Upper lobe of left lung (tissue), 6 donors: ENCODE results near the gene FURIN. TPM values are rescaled to one million over a fixed set of nuclear protein-coding genes. Genes with fewer than 3 reads are reported as not detected.
"Not testable (repeated sequence)": the region's sequence is repeated elsewhere in the genome, so short reads cannot be mapped to it uniquely, and the experiment has no call there.

Experiments
- ATAC-seq, 2 donors: fragments of 200-7000 bp; cut with Tn5 transposase; one replicate each; pipeline ENCODE4 v1.9.1; 2022; ENCODE audit warnings: mild to moderate bottlenecking in 2 of 2, moderate library complexity in 2 of 2; ENCODE audit not compliant: low FRiP score in 2 of 2
- DNase-seq, 2 donors: peaks; one replicate each; pipeline ENCODE4 v3.0.0-alpha.2; 2019 to 2020
- H3K27ac ChIP-seq, 4 donors: fragments of 200-600 bp; sonication (generic); one replicate each; pipeline ENCODE4 v1.5.1; 2016 to 2019
- H3K27me3 ChIP-seq, 4 donors: fragments of 200-600 bp; sonication (generic); one replicate each; pipeline ENCODE4 v1.5.1; 2017 to 2019
- H3K36me3 ChIP-seq, 4 donors: fragments of 200-600 bp; sonication (generic); one replicate each; pipeline ENCODE4 v1.5.1; 2016 to 2019
- H3K4me1 ChIP-seq, 4 donors: fragments of 200-600 bp; sonication (generic); one replicate each; pipeline ENCODE4 v1.5.1; 2018 to 2019
- H3K4me3 ChIP-seq, 4 donors: fragments of 200-600 bp; sonication (generic); one replicate each; pipeline ENCODE4 v1.5.1; 2017 to 2019; ENCODE audit warnings: mild to moderate bottlenecking in 2 of 4, moderate library complexity in 1 of 4
- H3K9me3 ChIP-seq, 4 donors: fragments of 200-600 bp; sonication (generic); one replicate each; pipeline ENCODE4 v1.5.1; 2018 to 2019
- CTCF ChIP-seq, 6 experiments: fragments of 450-650 bp in 4 of 6; fragments of 200-600 bp in 2 of 6; sonication (generic) in 2 of 6; IDR thresholded peaks; one replicate each; pipeline ENCODE4 v1.5.1; 2016 to 2019; ENCODE audit warnings: antibody characterized with exemption in 6 of 6
- EP300 ChIP-seq, 4 donors: sonication (generic); formaldehyde crosslinking; IDR thresholded peaks; one replicate each; pipeline ENCODE4 v1.5.1; 2017; ENCODE audit warnings: antibody characterized with exemption in 4 of 4, control low read depth in 2 of 4
- POLR2A ChIP-seq, 4 donors: fragments of 450-650 bp; IDR thresholded peaks; one replicate each; pipeline ENCODE4 v1.5.1; 2016 to 2017; ENCODE audit warnings: antibody characterized with exemption in 4 of 4, mild to moderate bottlenecking in 2 of 4
- POLR2AphosphoS5 ChIP-seq, 2 donors: sonication (generic); formaldehyde crosslinking; IDR thresholded peaks; one replicate each; pipeline ENCODE4 v1.5.1; 2017; ENCODE audit warnings: antibody characterized with exemption in 2 of 2
- WGBS, 2 donors: methylation state at CpG; one replicate each; pipeline ENCODE4 v1.1.5; 2017 to 2018; 5-methylcytosine and 5-hydroxymethylcytosine counted together
- total RNA-seq, 6 donors: library from RNA; depleted of rRNA in 4 of 6; stranded (reverse); fragments of >200 nt in 4 of 6; gene quantifications; one replicate each; pipeline versions ENCODE4 v1.1.0 to v1.2.1, GENCODE V29; 2016 to 2021
- donor health status: DM: no; HTN: no; CAD: no; lungs with moderate emphysema.
- donor health status: DM: no; HTN: yes; CAD: no; lungs with severe emphysema.

Gene FURIN
- total RNA-seq, 6 donors from 2014 or later = 59.0 to 150 (median 108) TPM

- DNase-seq (no peak), ATAC-seq (no peak)
- H3K9me3 ChIP-seq = no peaks in the 10 kb centered on the region
- H3K4me1 ChIP-seq = peaks cover 42 to 56% (median 48%) of the 10 kb centered on the region in 4 donors
- no peaks in the 10 kb centered on the region for H3K27me3 ChIP-seq
- no peak for TF ChIP-seq CTCF (IDR thresholded peaks at IDR 0.05)
- no peak for TF ChIP-seq EP300 (IDR thresholded peaks at IDR 0.05)
- no peak for TF ChIP-seq POLR2AphosphoS5 (IDR thresholded peaks at IDR 0.05)
- TF ChIP-seq POLR2A (IDR thresholded peaks at IDR 0.05) = no peak
- 69% methylated on average over 6 of the region's 6 CpGs; no CpG with 5 or more reads in 1 of the 2 donors for WGBS, 2 donors
- peak overlapping the region in 3 of 4 donors; percentile 81 to 94 (median 93) for H3K4me3 ChIP-seq
- H3K36me3 ChIP-seq = peaks cover 19 to 33% (median 31%) of the 10 kb centered on the region in 4 donors
- peak overlapping the region; percentile 97 to 99 (median 98) for H3K27ac ChIP-seq
Observed at GRCh38 chr15:90873488-90873997, 5.2 kb downstream of the FURIN start.

GRCh38 chr15:90873998-90874605 is 5.7 kb downstream of the FURIN start:
- no peaks in the 10 kb centered on the region for H3K9me3 ChIP-seq
- peak overlapping the region in 2 of 4 donors; percentile 93 to 94 for H3K4me3 ChIP-seq
- 44 to 66% methylated on average over 2 to 15 of the region's 15 CpGs for WGBS, 2 donors
- peaks cover 37 to 50% (median 43%) of the 10 kb centered on the region in 4 donors for H3K4me1 ChIP-seq
- peak; percentile 77 to 88 for DNase-seq
- peak overlapping the region; percentile 97 to 99 (median 98) for H3K27ac ChIP-seq
- ATAC-seq = peak in 1 of 2 donors; percentile 62
- no peaks in the 10 kb centered on the region for H3K27me3 ChIP-seq
- TF ChIP-seq EP300 (IDR thresholded peaks at IDR 0.05) (no peak), POLR2AphosphoS5 (IDR thresholded peaks at IDR 0.05) (peak in 1 of 2 donors; percentile 36), POLR2A (IDR thresholded peaks at IDR 0.05) (no peak)
- peaks cover 23 to 38% (median 36%) of the 10 kb centered on the region in 4 donors for H3K36me3 ChIP-seq

GRCh38 chr15:90874986-90875385 is 6.6 kb downstream of the FURIN start:
- peaks cover 28 to 41% (median 34%) of the 10 kb centered on the region in 4 donors for H3K4me1 ChIP-seq

GRCh38 chr15:90875549-90875981 is 7.2 kb downstream of the FURIN start:
- WGBS, 2 donors = 88 to 90% methylated on average over 8 to 12 of the region's 12 CpGs
- ATAC-seq (no peak), DNase-seq (peak in 1 of 2 donors; percentile 73)
- H3K4me3 ChIP-seq = no peak overlapping the region
- no peaks in the 10 kb centered on the region for H3K9me3 ChIP-seq
- H3K36me3 ChIP-seq = peaks cover 33 to 53% (median 51%) of the 10 kb centered on the region in 4 donors
- no peaks in the 10 kb centered on the region for H3K27me3 ChIP-seq
- peaks cover 22 to 35% (median 28%) of the 10 kb centered on the region in 4 donors for H3K4me1 ChIP-seq
- peak overlapping the region in 1 of 4 donors; percentile 6 for H3K27ac ChIP-seq
- TF ChIP-seq POLR2A (IDR thresholded peaks at IDR 0.05) (no peak), POLR2AphosphoS5 (IDR thresholded peaks at IDR 0.05) (no peak), EP300 (IDR thresholded peaks at IDR 0.05) (no peak), CTCF (IDR thresholded peaks at IDR 0.05) (no peak)

More at GRCh38 chr15:90874986-90875385, 6.6 kb downstream of the FURIN start:
- DNase-seq, ATAC-seq, H3K27me3 ChIP-seq, H3K4me3 ChIP-seq, H3K27ac ChIP-seq, H3K9me3 ChIP-seq: not testable (repeated sequence)
- 86 to 88% methylated on average over 9 of the region's 9 CpGs for WGBS, 2 donors
- peaks cover 30 to 47% (median 45%) of the 10 kb centered on the region in 4 donors for H3K36me3 ChIP-seq

- H3K4me1 ChIP-seq = peaks cover 19 to 31% (median 25%) of the 10 kb centered on the region in 4 donors
- 94 to 96% methylated on average over 18 to 19 of the region's 20 CpGs for WGBS, 2 donors
- ATAC-seq = no peak
- peaks cover 37 to 58% (median 56%) of the 10 kb centered on the region in 4 donors for H3K36me3 ChIP-seq
- DNase-seq = peak in 1 of 2 donors; percentile 81
- no peaks in the 10 kb centered on the region for H3K27me3 ChIP-seq
- no peaks in the 10 kb centered on the region for H3K9me3 ChIP-seq
- no peak overlapping the region for H3K27ac ChIP-seq
- no peak overlapping the region for H3K4me3 ChIP-seq
- TF ChIP-seq EP300 (IDR thresholded peaks at IDR 0.05) (no peak), POLR2AphosphoS5 (IDR thresholded peaks at IDR 0.05) (no peak), CTCF (IDR thresholded peaks at IDR 0.05) (no peak), POLR2A (IDR thresholded peaks at IDR 0.05) (no peak)
Observed at GRCh38 chr15:90876046-90876445, 7.7 kb downstream of the FURIN start.
